RWPE2 (cell line): ENCODE data around the gene IL17RC.

Experiments used
- ATAC-seq: fragments of 200-7000 bp; cut with Tn5 transposase; 3 replicates; pipeline ENCODE4 v1.9.1; 2021; ENCODE audit warnings: low read depth
- DNase-seq: peaks from one replicate; pipeline ENCODE4 v3.0.0-alpha.2; 2020; ENCODE audit warnings: low spot score
- H3K27ac ChIP-seq: fragments of 450-650 bp; 2 replicates; pipeline ENCODE4 v1.5.1; 2017; ENCODE audit warnings: mild to moderate bottlenecking; ENCODE audit not compliant: poor library complexity, severe bottlenecking
- H3K27me3 ChIP-seq: fragments of 250-450 bp; sonication (Bioruptor Pico); 2 replicates; pipeline ENCODE4 v1.5.1; 2021; ENCODE audit warnings: mild to moderate bottlenecking, moderate library complexity; ENCODE audit not compliant: insufficient read depth, poor library complexity, severe bottlenecking
- H3K36me3 ChIP-seq: fragments of 250-450 bp; sonication (Bioruptor Pico); 2 replicates; pipeline ENCODE4 v1.5.1; 2020; ENCODE audit warnings: low read depth, mild to moderate bottlenecking, moderate library complexity
- H3K4me1 ChIP-seq: fragments of 250-450 bp; sonication (Bioruptor Pico); 2 replicates; pipeline ENCODE4 v1.5.1; 2021; ENCODE audit warnings: mild to moderate bottlenecking, moderate library complexity; ENCODE audit not compliant: insufficient read depth, poor library complexity, severe bottlenecking
- H3K4me3 ChIP-seq: fragments of 250-450 bp; sonication (Bioruptor Pico); 2 replicates; pipeline ENCODE4 v1.5.1; 2021; ENCODE audit warnings: mild to moderate bottlenecking, moderate library complexity; ENCODE audit not compliant: severe bottlenecking
- H3K9me3 ChIP-seq: fragments of 250-450 bp; sonication (Bioruptor Pico); 2 replicates; pipeline ENCODE4 v1.5.1; 2021; ENCODE audit warnings: mild to moderate bottlenecking, moderate library complexity; ENCODE audit not compliant: severe bottlenecking
- TF ChIP-seq, protein P1 (sequence below): fragments of 450-650 bp; IDR thresholded peaks from one replicate; pipeline ENCODE4 v1.5.1; 2017; ENCODE audit warnings: mild to moderate bottlenecking, moderate library complexity; ENCODE audit not compliant: poor library complexity, severe bottlenecking

Gene IL17RC

DNA sequence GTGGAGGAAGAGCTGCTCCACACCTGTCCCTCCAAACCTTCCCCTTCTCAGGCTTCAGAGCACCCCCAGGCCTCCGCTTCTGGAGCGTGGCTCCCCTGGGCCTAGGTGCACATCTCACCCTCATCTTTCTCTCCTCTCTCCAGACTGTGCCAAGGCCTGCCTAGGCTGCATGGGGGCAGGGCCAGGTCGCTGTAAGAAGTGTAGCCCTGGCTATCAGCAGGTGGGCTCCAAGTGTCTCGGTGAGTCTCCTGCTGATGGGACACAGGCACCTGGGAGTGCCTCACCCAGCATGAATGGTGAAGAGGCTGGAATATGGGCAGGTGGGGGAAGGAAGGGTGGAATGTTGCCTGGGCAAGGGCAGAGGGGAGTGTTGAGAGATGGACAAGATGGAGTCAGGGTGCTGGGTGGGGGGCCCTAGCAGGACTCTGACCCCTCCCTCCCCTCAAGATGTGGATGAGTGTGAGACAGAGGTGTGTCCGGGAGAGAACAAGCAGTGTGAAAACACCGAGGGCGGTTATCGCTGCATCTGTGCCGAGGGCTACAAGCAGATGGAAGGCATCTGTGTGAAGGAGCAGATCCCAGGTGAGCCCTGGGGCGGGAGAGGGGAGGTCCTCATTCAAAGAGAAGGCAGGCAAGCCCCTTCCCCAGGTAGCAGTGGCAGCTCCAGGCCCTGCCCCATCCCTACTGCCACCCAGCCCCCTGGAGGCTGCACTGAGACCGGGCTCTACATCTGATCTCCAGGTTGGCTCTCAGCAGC, 26.2 kb downstream of the IL17RC start:
- no peak for ATAC-seq
- DNase-seq: peak; percentile 33

DNA sequence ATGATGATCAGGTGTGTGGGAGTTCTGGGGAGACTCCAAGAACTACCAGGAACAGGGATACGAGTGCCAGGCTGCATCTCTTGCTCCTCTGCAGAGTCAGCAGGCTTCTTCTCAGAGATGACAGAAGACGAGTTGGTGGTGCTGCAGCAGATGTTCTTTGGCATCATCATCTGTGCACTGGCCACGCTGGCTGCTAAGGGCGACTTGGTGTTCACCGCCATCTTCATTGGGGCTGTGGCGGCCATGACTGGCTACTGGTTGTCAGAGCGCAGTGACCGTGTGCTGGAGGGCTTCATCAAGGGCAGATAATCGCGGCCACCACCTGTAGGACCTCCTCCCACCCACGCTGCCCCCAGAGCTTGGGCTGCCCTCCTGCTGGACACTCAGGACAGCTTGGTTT, 27.4 kb downstream of the IL17RC start:
- Histone ChIP-seq H3K36me3 (peaks cover 10% of the 10 kb centered on the region; the same call in 1 of the 2 replicates), H3K4me3 (no peak overlapping the region), H3K4me1 (no peaks in the 10 kb centered on the region), H3K27ac (no peak overlapping the region), H3K9me3 (no peaks in the 10 kb centered on the region), H3K27me3 (no peaks in the 10 kb centered on the region)
- DNase-seq (peak; percentile 53), ATAC-seq (no peak)
- TF ChIP-seq, protein P1, sequence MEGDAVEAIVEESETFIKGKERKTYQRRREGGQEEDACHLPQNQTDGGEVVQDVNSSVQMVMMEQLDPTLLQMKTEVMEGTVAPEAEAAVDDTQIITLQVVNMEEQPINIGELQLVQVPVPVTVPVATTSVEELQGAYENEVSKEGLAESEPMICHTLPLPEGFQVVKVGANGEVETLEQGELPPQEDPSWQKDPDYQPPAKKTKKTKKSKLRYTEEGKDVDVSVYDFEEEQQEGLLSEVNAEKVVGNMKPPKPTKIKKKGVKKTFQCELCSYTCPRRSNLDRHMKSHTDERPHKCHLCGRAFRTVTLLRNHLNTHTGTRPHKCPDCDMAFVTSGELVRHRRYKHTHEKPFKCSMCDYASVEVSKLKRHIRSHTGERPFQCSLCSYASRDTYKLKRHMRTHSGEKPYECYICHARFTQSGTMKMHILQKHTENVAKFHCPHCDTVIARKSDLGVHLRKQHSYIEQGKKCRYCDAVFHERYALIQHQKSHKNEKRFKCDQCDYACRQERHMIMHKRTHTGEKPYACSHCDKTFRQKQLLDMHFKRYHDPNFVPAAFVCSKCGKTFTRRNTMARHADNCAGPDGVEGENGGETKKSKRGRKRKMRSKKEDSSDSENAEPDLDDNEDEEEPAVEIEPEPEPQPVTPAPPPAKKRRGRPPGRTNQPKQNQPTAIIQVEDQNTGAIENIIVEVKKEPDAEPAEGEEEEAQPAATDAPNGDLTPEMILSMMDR: no peak

More for the DNA sequence above, 26.2 kb downstream of the IL17RC start:
- Histone ChIP-seq H3K36me3 (peaks cover 6% of the 10 kb centered on the region; the same call in 1 of the 2 replicates), H3K4me1 (no peaks in the 10 kb centered on the region), H3K9me3 (no peaks in the 10 kb centered on the region), H3K27ac (no peak overlapping the region), H3K4me3 (no peak overlapping the region), H3K27me3 (no peaks in the 10 kb centered on the region)
- TF ChIP-seq, protein P1: no peak

DNA sequence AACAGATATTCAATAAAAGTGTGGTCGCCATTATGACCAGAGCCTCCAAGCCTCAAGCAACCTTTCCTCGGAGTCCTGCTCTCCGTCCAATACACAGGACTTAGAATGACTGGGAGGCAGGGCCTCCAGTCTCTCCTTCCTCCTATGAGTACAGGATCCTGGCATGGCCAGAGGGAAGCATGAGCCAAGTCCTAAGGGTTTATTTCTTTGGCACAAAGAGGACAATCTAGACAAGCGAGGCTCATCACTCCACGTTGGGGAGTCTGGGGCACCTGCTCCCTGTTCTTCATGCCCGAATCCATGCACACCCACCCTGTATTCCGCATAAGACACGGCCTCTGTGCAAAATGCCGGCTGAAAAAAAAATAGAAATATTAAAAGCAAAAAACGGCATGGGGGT, 28.5 kb downstream of the IL17RC start:
- H3K4me1 ChIP-seq: no peaks in the 10 kb centered on the region
- no peaks in the 10 kb centered on the region for H3K9me3 ChIP-seq
- TF ChIP-seq, protein P1: no peak
- peak; percentile 12 for DNase-seq
- no peak overlapping the region for H3K27ac ChIP-seq
- no peak for ATAC-seq
- H3K4me3 ChIP-seq: no peak overlapping the region
- peaks cover 10% of the 10 kb centered on the region; the same call in 1 of the 2 replicates for H3K36me3 ChIP-seq
- no peaks in the 10 kb centered on the region for H3K27me3 ChIP-seq

DNA sequence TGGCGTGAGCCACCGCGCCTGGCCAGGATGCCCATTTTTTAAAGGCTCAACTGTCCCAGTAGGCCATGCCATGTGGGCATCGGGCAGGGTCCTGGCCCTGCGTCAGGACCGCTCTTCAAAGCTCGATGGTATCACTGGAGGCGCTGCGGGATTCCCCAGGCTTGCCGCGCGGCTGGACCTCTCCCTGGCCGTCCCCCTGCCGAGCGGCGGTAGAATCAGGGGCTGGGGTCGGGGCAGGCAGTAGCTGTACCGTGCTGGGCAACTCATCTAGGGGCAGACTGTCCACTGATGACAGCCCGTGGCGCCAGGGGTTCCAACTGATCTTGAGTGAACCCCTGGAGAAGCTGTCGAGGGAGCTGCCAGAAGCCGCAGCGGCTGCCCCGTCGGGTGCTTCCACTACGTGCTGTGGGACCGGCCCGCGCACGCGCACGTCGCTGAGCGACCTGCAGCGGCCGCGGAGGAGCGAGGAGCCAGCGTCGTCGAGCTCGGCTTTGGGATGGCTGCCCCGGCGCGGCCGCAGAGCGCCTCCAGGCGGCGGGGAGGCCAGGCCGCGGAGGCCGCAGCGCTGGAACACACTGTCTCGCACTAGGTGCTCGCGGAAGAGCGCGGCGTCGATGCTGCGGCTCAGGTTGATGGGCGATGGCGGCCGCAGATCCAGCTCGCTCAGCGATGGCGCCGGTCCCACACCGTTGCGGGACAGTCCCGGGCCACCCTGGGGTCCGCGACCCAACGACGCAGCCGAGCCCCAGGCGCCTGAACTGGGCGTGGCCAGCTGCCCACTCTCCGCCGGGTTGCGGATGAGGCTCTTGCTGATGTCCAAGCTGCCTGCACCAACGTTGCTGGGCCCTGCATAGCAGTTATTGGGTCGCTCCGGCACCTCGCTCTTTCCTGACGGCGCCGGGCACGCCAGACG, 29.5 kb downstream of the IL17RC start:
- H3K27me3 ChIP-seq: no peaks in the 10 kb centered on the region
- DNase-seq: peak; percentile 90
- TF ChIP-seq, protein P1: peak; percentile 89
- H3K27ac ChIP-seq: peak overlapping the region; percentile 61
- no peaks in the 10 kb centered on the region for H3K4me1 ChIP-seq
- H3K9me3 ChIP-seq: no peaks in the 10 kb centered on the region
- ATAC-seq: peak; percentile 82
- peak overlapping the region; percentile 42 for H3K4me3 ChIP-seq
- peaks cover 5% of the 10 kb centered on the region; the same call in 1 of the 2 replicates for H3K36me3 ChIP-seq
